Activated T-cell treated with anti-CD3 and anti-CD28 coated beads for 48 hours (primary cell): ENCODE measurements around the gene AP4S1.
"Not testable (repeated sequence)": the region's sequence is repeated elsewhere in the genome, so short reads cannot be mapped to it uniquely, and the experiment has no call there.

Experiments used
- DNase-seq: peaks from one replicate; pipeline ENCODE4 v3.0.0-alpha.2; 2020; ENCODE audit warnings: low read depth

The AP4S1 gene

GRCh38 chr14:31009836-31010574 lies 15.4 kb upstream of the AP4S1 start:
- no peak for DNase-seq

GRCh38 chr14:31010935-31011334 lies 14.5 kb upstream of the AP4S1 start:
- no peak for DNase-seq

GRCh38 chr14:31013841-31014240 lies 11.6 kb upstream of the AP4S1 start:
- no peak for DNase-seq

GRCh38 chr14:31018057-31018645 lies 7.3 kb upstream of the AP4S1 start:
- no peak for DNase-seq

GRCh38 chr14:31020834-31021575 lies 4.4 kb upstream of the AP4S1 start:
- DNase-seq = no peak

GRCh38 chr14:31021576-31021949 lies 3.9 kb upstream of the AP4S1 start:
- no peak for DNase-seq

GRCh38 chr14:31022386-31022785 lies 3.1 kb upstream of the AP4S1 start:
- no peak for DNase-seq

- no peak for DNase-seq
Observed at GRCh38 chr14:31024010-31024480, 1.4 kb upstream of the AP4S1 start.

GRCh38 chr14:31024577-31025366 lies 677 bp upstream of the AP4S1 start:
- DNase-seq = no peak

- no peak for DNase-seq
Observed at GRCh38 chr14:31026077-31026449, 614 bp downstream of the AP4S1 start, which contains the start of gene STRN3. Gene STRN3, minus strand, starts transcription at chr14:31026379. Its CDS starts 194 bp downstream, at chr14:31026185.

- peak; percentile 88 for DNase-seq
Observed at GRCh38 chr14:31026450-31027235, 1.2 kb downstream of the AP4S1 start.

GRCh38 chr14:31027847-31028246 lies 2.4 kb downstream of the AP4S1 start:
- DNase-seq = no peak

- no peak for DNase-seq
Observed at GRCh38 chr14:31029016-31029970, 3.8 kb downstream of the AP4S1 start.

GRCh38 chr14:31030469-31030868 lies 5.0 kb downstream of the AP4S1 start:
- DNase-seq = no peak

GRCh38 chr14:31036552-31036951 lies 11.1 kb downstream of the AP4S1 start:
- DNase-seq = no peak

- DNase-seq = no peak
Observed at GRCh38 chr14:31037709-31038221, 12.3 kb downstream of the AP4S1 start.

GRCh38 chr14:31038521-31039166 lies 13.2 kb downstream of the AP4S1 start:
- DNase-seq = no peak

GRCh38 chr14:31042300-31042699 lies 16.9 kb downstream of the AP4S1 start:
- no peak for DNase-seq

- DNase-seq = not testable (repeated sequence)
Observed at GRCh38 chr14:31042893-31043292, 17.4 kb downstream of the AP4S1 start.
